HFFc6 (cell line): ENCODE measurements around the gene CDCA3. TPM values are rescaled to one million over a fixed set of nuclear protein-coding genes. Genes with fewer than 3 reads are reported as not detected.
A peak's percentile ranks its signal among the peaks of the same experiment; 100 is the strongest.

ENCODE experiments used
- DNase-seq: peaks from one replicate; pipeline ENCODE4 v3.0.0-alpha.2; 2018
- H3K27ac Mint-ChIP-seq: 2 replicates; pipeline ENCODE4 v1.8.0; 2020; ENCODE audit warnings: mild to moderate bottlenecking, mixed read lengths
- H3K27me3 Mint-ChIP-seq: 2 replicates; pipeline ENCODE4 v1.8.0; 2021; ENCODE audit warnings: mild to moderate bottlenecking, moderate library complexity, mixed read lengths; ENCODE audit not compliant: insufficient read depth
- H3K36me3 Mint-ChIP-seq: 2 replicates; pipeline ENCODE4 v1.8.0; 2021; ENCODE audit warnings: low read depth, mixed read lengths
- H3K4me1 Mint-ChIP-seq: 2 replicates; pipeline ENCODE4 v1.8.0; 2020; ENCODE audit warnings: low read depth, mixed read lengths
- H3K4me3 Mint-ChIP-seq: 2 replicates; pipeline ENCODE4 v1.8.0; 2020; ENCODE audit warnings: mild to moderate bottlenecking, moderate library complexity, mixed read lengths
- H3K9me3 Mint-ChIP-seq: 2 replicates; pipeline ENCODE4 v1.8.0; 2020; ENCODE audit warnings: mild to moderate bottlenecking, mixed read lengths
- total RNA-seq, 6 experiments: library from RNA; stranded (reverse); fragmentation: NEBNext Ultra II Directional; extraction: Animal tissue kit (Norgen Biotek cat#: 25700); gene quantifications; 2 replicates in 1 of 6; 3 replicates in 5 of 6; pipeline ENCODE4 v1.2.3, GENCODE V29; 2021
- TF ChIP-seq, protein P1 (sequence below): fragments of 200-600 bp; sonication (generic); IDR thresholded peaks from 2 replicates; pipeline ENCODE4 v1.5.0; 2021; ENCODE audit warnings: antibody characterized with exemption, mild to moderate bottlenecking

Gene CDCA3
- total RNA-seq, 6 experiments from 2014 or later, result 24.0 to 62.5 (median 56.3) TPM

DNA sequence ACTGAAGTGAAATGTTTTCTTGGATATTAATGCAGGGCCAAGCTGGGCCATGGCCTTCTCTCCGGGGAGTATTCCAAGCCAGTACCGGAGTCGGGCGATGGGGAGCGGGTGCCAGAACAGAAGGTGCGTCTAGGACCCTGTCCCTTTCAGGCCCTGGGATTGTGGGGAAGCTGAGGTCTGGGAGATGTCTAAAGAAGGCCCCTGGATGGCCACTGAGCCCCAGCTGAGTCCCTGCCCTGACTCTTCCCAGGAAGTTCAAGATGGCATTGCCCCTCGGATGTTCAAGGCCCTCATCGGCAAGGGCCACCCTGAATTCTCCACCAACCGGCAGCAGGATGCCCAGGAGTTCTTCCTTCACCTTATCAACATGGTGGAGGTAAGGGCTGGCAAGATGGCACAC lies 9.0 kb upstream of the CDCA3 start:
- Mint-ChIP-seq H3K4me1 (peaks cover 7% of the 10 kb centered on the region), H3K27me3 (peaks cover 3% of the 10 kb centered on the region), H3K4me3 (no peak overlapping the region), H3K27ac (no peak overlapping the region), H3K9me3 (no peaks in the 10 kb centered on the region), H3K36me3 (peaks cover 59% of the 10 kb centered on the region)
- TF ChIP-seq, protein P1, sequence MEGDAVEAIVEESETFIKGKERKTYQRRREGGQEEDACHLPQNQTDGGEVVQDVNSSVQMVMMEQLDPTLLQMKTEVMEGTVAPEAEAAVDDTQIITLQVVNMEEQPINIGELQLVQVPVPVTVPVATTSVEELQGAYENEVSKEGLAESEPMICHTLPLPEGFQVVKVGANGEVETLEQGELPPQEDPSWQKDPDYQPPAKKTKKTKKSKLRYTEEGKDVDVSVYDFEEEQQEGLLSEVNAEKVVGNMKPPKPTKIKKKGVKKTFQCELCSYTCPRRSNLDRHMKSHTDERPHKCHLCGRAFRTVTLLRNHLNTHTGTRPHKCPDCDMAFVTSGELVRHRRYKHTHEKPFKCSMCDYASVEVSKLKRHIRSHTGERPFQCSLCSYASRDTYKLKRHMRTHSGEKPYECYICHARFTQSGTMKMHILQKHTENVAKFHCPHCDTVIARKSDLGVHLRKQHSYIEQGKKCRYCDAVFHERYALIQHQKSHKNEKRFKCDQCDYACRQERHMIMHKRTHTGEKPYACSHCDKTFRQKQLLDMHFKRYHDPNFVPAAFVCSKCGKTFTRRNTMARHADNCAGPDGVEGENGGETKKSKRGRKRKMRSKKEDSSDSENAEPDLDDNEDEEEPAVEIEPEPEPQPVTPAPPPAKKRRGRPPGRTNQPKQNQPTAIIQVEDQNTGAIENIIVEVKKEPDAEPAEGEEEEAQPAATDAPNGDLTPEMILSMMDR, result no peak
- no peak for DNase-seq

DNA sequence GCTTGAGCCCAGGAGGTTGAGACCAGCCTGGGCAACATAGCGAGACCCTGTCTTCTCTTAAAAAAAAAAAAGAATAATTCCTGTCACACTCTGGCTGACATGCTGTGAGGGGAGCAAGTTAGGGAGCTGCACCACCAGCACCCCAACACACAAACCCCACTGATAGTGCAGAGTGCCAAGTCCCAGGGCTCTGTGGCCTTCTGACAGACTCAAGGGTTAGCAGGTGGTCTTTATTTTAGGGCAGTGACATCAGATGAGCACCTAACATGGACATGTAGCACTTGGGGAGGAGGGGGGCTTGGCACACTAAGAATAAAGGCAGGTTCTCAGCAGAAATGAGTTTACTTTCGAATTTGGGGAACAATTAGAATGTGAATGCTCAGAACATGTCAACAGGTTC lies 7.7 kb upstream of the CDCA3 start:
- Mint-ChIP-seq H3K4me1 (peaks cover 15% of the 10 kb centered on the region), H3K27ac (no peak overlapping the region), H3K9me3 (no peaks in the 10 kb centered on the region), H3K36me3 (peaks cover 56% of the 10 kb centered on the region), H3K4me3 (no peak overlapping the region), H3K27me3 (peaks cover 6% of the 10 kb centered on the region)
- TF ChIP-seq, protein P1, result no peak
- DNase-seq, result no peak

DNA sequence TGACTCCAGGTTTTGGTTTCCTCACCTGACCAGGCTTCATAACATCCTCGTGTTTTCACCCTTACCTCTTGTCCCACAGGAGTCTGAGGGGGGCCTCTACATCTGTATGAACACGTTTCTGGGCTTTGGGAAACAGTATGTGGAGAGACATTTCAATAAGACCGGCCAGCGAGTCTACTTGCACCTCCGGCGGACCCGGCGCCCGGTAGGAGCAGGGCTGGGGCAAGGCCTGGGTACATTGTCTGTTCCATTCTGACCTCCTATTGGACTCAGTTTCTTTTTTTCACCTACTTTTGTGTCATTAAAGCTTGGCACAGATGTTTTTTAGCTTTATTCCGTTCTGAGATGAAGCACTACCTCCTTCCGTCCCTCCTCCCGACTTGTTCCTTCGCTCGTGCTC lies 4.2 kb upstream of the CDCA3 start:
- peaks cover 12% of the 10 kb centered on the region for H3K27me3 Mint-ChIP-seq
- H3K27ac Mint-ChIP-seq, result no peak overlapping the region
- no peaks in the 10 kb centered on the region for H3K9me3 Mint-ChIP-seq
- DNase-seq, result no peak
- H3K4me1 Mint-ChIP-seq, result peaks cover 20% of the 10 kb centered on the region
- no peak overlapping the region for H3K4me3 Mint-ChIP-seq
- peaks cover 40% of the 10 kb centered on the region for H3K36me3 Mint-ChIP-seq
- TF ChIP-seq, protein P1, result no peak

DNA sequence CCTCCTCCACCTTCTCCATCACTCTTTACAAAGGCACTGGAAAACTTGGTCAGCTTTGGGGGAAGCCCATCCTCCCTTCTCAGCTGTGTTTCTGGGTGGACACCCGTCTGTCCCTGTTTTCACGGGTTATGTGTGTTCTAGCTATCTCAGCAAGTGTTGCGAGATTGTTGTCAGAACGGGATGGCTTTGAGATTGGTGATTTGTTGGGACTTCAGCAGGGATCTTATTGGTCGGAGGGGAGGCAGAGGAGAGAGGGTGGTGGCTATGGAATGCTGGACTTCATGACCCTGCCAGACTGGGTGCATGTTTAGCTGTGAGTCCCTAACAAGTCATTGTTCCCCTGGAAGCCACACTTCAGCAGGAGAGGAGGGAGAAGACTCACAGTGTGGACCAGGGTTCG lies 3.0 kb upstream of the CDCA3 start:
- peak overlapping the region; percentile 93 for H3K27ac Mint-ChIP-seq
- H3K27me3 Mint-ChIP-seq, result peaks cover 12% of the 10 kb centered on the region
- DNase-seq, result no peak
- H3K9me3 Mint-ChIP-seq, result no peaks in the 10 kb centered on the region
- peaks cover 46% of the 10 kb centered on the region for H3K36me3 Mint-ChIP-seq
- H3K4me1 Mint-ChIP-seq, result peaks cover 33% of the 10 kb centered on the region
- TF ChIP-seq, protein P1, result no peak
- H3K4me3 Mint-ChIP-seq, result peak overlapping the region; percentile 98

DNA sequence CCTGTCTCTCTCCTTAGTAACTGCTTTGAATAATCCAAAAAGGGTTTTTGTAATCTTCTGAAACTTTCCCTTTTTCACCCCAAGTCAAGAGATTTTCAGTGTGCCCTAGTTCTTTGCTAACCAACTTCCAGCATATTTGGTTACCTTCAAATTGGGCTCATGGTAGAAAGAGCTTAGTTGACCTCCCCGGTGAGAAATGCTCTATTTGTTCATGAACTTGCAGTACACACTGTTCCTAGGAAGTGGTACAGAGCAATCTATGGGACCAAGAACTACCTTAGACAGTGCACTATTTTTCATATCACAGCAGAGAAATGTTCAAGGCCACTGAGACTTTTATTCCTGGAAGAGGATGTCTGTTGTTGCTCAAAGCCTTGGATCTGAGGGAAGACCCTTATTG lies 2.5 kb upstream of the CDCA3 start:
- H3K4me1 Mint-ChIP-seq, result peaks cover 35% of the 10 kb centered on the region
- H3K27ac Mint-ChIP-seq, result peak overlapping the region; percentile 93
- H3K27me3 Mint-ChIP-seq, result peaks cover 12% of the 10 kb centered on the region
- no peaks in the 10 kb centered on the region for H3K9me3 Mint-ChIP-seq
- TF ChIP-seq, protein P1, result no peak
- DNase-seq, result no peak
- H3K4me3 Mint-ChIP-seq, result peak overlapping the region; percentile 98
- peaks cover 47% of the 10 kb centered on the region for H3K36me3 Mint-ChIP-seq
